GM12874 (cell line): ENCODE data around the gene NRN1L.

Source experiments
- TF ChIP-seq, protein P1 (sequence below): IDR thresholded peaks from 2 replicates; pipeline ENCODE4 v1.5.1; 2011; ENCODE audit warnings: low read depth, mild to moderate bottlenecking, control low read depth, low read length, moderate library complexity; ENCODE audit not compliant: insufficient read depth

NRN1L gene

DNA sequence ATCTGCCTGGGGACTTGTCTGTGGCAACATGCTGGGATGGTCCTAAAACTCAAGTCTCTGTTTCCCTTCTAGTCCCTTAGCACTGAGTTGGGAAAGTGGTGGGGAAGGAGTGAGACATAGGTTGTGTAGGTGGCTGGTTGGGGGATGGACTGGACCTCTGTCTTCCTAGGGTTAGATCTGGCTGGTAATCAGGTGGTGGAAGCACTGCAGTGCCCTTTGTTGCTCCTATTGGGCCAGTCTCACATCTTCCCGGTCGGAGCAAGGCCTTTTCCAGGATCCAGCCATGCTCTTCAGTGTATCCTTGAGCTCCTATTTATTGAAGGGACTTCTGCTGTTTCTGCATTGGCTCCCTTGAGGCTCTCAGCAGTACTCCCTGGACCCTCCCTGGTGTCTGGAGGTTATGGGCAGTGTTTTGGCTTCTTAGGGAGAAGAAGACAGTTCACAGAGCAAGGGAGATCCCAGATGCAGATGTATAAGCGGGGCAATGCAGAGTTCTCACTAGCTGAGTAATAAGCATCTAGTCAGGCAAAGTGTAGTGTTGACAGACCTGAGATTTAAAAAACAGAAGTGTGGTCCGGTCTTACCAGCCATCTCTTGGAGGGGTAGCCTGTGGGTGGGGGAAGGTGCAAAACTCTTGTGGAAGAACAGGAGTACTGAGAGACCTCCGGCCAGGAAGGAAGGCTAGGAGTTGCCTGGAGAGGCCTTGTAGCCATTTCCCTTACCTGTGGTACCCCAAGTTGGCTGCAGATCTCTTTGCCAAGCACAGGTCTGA lies 39.2 kb upstream of the NRN1L start:
- TF ChIP-seq, protein P1, sequence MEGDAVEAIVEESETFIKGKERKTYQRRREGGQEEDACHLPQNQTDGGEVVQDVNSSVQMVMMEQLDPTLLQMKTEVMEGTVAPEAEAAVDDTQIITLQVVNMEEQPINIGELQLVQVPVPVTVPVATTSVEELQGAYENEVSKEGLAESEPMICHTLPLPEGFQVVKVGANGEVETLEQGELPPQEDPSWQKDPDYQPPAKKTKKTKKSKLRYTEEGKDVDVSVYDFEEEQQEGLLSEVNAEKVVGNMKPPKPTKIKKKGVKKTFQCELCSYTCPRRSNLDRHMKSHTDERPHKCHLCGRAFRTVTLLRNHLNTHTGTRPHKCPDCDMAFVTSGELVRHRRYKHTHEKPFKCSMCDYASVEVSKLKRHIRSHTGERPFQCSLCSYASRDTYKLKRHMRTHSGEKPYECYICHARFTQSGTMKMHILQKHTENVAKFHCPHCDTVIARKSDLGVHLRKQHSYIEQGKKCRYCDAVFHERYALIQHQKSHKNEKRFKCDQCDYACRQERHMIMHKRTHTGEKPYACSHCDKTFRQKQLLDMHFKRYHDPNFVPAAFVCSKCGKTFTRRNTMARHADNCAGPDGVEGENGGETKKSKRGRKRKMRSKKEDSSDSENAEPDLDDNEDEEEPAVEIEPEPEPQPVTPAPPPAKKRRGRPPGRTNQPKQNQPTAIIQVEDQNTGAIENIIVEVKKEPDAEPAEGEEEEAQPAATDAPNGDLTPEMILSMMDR: no peak

DNA sequence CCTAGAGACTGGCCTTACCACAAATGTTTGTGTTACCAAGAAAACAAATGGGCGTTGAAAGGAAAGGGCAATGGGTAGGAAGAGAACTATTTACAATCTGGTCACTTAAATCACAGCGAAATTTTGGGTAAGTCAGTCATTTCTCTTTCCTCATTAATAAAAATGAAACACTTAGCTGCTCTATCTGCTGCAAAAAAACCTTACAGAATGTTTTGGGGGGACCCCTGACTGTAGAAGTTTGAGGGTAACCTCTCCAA lies 38.7 kb upstream of the NRN1L start:
- TF ChIP-seq, protein P1: no peak

DNA sequence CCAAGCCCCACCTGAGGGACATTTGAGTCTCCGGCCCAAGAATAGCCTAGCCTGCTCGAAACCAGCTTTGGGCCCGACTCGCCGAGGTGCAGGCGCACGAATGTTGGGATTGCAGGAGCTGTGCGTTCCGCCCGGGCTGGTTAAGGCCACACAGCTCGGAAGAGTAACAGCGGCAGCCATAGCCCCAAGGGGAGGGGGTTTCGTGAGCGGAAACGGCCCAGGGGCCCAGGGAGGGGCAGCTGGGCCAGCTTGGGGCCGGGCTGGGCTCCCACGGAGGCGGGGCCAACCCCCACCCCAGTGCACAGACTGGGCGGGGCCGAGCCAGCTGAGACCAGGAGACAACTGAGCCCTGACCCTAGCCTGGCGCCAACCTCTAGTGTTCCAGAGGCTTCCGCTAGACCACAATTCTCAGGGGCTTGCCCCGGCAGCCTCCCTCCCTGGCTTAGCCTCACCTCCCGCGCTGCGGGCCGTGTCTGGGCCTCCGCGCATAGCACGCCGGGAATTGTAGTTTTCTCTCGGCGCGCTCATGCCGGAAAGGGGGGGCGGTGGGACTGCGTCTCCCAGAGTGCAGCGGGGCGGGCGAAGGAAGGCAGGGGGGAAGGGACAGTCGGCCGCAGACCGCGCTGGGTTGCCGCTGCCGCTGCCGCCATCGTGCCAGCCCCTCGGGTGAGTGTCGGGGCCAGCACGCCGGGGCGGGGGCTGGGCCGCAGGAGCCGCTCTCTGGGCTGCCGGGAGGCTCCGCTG lies 38.2 kb upstream of the NRN1L start, which contains the start of gene NUTF2:
TSS of gene NUTF2 (plus strand) at position 614 of the 744 bp plus-strand sequence. CDS start 18,198 bp downstream, outside the sequence.
- TF ChIP-seq, protein P1: no peak

DNA sequence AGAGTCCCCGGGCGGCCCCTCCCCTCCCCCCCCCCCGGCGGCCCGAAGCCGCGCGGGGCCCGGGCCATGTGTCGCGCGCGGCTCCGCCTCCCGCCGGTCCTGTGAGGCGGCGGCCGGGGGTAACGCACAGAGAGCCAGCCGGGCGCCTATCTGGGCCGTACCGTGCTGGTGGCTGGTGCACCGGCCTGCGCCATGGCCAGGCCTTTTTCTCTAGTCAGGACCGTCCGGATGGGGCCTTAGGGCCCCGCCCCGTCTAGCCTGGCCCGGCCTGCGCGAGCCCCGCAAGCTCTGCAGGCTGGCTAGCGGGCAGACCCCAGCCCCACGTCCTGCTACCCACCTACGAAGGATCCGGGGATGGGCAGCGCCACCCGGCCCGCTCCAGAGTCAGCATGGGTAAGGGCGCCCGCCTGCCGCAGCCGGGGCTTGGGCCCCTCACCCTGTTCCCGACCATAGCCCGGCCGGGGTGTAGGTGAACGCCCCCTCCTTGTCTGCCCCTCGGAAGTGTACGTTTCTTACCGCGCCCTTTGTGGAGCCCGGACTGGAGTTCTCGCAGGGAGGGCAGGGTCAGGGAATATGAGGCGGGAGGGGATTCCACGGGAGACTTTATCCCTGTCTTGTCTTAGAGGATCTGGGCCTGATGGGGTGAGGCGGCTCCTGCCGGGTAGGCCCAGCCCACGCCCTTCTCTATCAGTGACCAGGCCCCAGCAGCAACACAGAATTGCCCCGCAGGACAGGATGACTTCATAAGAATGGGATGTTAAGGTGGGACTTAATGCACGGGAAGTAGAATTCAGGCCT lies 37.4 kb upstream of the NRN1L start, which contains the start of gene CENPT:
TSS of gene CENPT (minus strand) at position 630 of the 798 bp plus-strand sequence. CDS start 13,834 bp downstream, outside the sequence.
- TF ChIP-seq, protein P1: no peak

DNA sequence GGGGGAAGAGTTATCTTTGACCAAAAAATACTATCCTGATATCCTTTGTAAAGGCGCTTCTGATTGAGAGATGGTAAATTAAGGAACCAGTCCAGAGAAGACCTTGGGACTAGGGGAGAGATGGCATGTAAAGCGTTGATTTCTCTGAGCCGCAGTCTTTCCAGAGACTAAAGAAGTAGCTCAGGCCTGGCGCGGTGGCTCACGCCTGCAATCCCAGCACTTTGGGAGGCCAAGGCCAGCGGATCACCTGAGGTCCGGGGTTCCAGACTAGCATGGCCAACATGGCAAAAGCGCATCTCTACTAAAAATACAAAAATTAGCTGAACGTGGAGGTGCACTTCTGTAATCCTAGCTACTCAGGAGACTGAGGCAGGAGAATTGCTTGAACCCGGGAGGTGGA lies 36.6 kb upstream of the NRN1L start:
- TF ChIP-seq, protein P1: no peak

DNA sequence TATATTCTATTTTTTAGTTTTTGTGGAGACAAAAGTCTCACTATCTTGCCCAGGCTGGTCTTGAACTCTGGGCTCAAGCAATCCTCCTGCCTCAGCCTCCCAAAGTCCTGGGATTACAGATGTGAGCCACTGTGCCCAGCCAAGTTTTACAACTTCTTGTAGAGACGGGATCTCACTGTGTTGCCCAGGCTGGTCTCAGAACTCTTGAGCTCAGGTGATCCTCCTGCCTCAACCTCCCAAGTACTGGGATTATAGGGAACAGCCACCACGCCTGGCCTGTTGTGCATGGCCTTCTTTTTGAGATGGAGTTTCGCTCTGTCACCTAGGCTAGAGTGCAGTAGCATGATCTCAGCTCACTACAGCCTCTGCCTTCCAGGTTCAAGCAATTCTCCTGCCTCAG lies 31.0 kb upstream of the NRN1L start:
- TF ChIP-seq, protein P1: no peak

DNA sequence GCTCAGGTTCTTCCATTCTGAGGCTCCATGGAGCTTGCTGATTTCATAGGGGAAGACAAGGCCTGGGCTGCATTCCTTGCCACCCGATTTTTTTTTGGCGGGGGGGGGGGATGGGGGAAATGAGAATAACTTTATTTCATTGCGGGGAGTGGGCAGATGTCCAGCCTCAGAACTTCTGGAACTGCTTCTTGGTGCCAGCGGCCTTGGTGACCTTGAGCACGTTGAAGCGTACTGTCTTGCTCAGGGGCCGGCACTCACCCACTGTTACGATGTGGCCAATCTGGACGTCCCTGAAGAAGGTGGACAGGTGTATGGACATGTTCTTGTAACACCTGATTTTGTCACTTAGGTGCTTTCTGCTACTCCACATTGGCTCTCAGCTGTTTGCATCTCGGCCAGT lies 28.9 kb upstream of the NRN1L start:
- TF ChIP-seq, protein P1: no peak
